Ovary (tissue), 9 donors: ENCODE results near the gene CELA3A. TPM values are rescaled to one million over a fixed set of nuclear protein-coding genes. Genes with fewer than 3 reads are reported as not detected.
"Not testable (repeated sequence)": the region's sequence is repeated elsewhere in the genome, so short reads cannot be mapped to it uniquely, and the experiment has no call there.

Experiments used
- DNase-seq, 5 donors: peaks; one replicate each; pipeline ENCODE4 v3.0.0-alpha.2; 2019 to 2020
- H3K27ac ChIP-seq, 2 donors: fragments of 200-600 bp; one replicate each; pipeline versions ENCODE4 v1.5.1 to v1.8.0; 2019 to 2022
- H3K27me3 ChIP-seq: fragments of 200-600 bp; one replicate; pipeline ENCODE4 v1.8.0; 2022
- H3K36me3 ChIP-seq: fragments of 200-600 bp; sonication (generic); one replicate; pipeline ENCODE4 v1.5.1; 2019
- H3K4me1 ChIP-seq: one replicate; pipeline ENCODE4 v1.8.1; 2013; ENCODE audit warnings: mild to moderate bottlenecking, moderate library complexity; ENCODE audit not compliant: insufficient read depth
- H3K4me3 ChIP-seq: fragments of 200-600 bp; sonication (generic); one replicate; pipeline ENCODE4 v1.5.1; 2017
- H3K9me3 ChIP-seq, 2 donors: fragments of 200-600 bp in 1 of 2; sonication (generic) in 1 of 2; one replicate each; pipeline versions ENCODE4 v1.5.1 to v1.8.1; 2013 to 2019; ENCODE audit warnings: mild to moderate bottlenecking in 1 of 2, moderate library complexity in 1 of 2
- WGBS, 3 donors: extraction: QIAGEN DNeasy Blood & Tissue Kit in 1 of 3; methylation state at CpG; one replicate each; pipeline versions ENCODE4 v1.1.5 to v1.1.7; 2013 to 2017; 5-methylcytosine and 5-hydroxymethylcytosine counted together
- intact Hi-C, 4 donors: fragments of 100-400 bp; cut with DNase I; formaldehyde crosslinking; loops; one replicate each; pipeline versions ENCODE4 v1.11.0 to v1.15.1; 2022 to 2023
- polyA plus RNA-seq, 2 donors: library from polyadenylated mRNA; stranded (reverse); fragments of 200-250 nt in 1 of 2; fragments of 350-450 nt in 1 of 2; fragmentation: Illumina TruSeq in 1 of 2; extraction: RNeasy Lipid Tissue Mini Kit (QIAGEN cat#74804) in 1 of 2; gene quantifications; one replicate each; pipeline ENCODE4 v1.2.3, GENCODE V29; 2013 to 2014
- total RNA-seq, 7 donors: library from RNA; depleted of rRNA in 2 of 7; stranded (reverse); fragments of >200 nt in 2 of 7; fragmentation: NEBNext Ultra II Directional in 3 of 7; extraction: Animal tissue kit (Norgen Biotek cat#: 25700) in 3 of 7; gene quantifications; one replicate each; pipeline versions ENCODE4 v1.1.0 to v1.2.4, GENCODE V29; 2016 to 2023
- donor health status: DM: no; HTN: no; CAD: no; lungs with moderate emphysema.
- donor health status: DM: no; HTN: no; CAD: no.
- donor health status: Bipolar disorder and iron deficiency.
- donor health status: DM: yes; HTN: yes; CAD: no.
- donor health status: DM: no; HTN: no; CAD: no.
- donor health status: DM: yes; HTN: yes; CAD: no.

Gene CELA3A
- total and polyA plus RNA-seq, 9 donors, result 0.12 to 25.4 (median 3.3) TPM; not detected in 4

DNA sequence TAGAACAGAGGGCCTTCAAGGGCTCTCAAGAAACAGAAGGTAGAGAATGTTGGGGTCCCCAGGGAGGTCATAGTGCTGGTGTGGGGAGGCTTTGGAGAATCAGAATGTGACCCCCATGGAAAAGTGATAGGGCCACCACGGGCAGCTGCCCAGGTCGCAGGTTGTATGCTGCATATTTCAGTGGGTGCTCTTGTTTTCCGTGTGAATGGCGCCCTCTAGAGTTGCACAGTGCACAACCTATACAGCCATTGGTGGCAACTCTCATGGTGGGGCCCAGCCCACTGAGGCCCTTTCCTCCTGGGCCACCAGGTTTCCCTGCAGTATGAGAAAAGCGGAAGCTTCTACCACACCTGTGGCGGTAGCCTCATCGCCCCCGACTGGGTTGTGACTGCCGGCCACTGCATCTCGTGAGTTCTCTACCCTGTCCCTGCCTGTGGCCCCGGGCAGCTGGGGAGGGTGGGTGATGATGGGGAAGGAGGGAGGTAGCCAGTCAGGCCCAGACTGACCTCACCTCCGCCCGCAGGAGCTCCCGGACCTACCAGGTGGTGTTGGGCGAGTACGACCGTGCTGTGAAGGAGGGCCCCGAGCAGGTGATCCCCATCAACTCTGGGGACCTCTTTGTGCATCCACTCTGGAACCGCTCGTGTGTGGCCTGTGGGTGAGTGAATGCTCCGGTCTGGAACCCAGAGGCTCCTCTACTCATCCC is 20.8 kb upstream of the CELA3A start:
- H3K27ac ChIP-seq, H3K27me3 ChIP-seq, H3K9me3 ChIP-seq, H3K36me3 ChIP-seq, H3K4me1 ChIP-seq, DNase-seq, H3K4me3 ChIP-seq, intact Hi-C loops: not testable (repeated sequence)
- WGBS, 3 donors, result 72 to 78% (median 75%) methylated on average over 15 to 19 of the region's 21 CpGs

DNA sequence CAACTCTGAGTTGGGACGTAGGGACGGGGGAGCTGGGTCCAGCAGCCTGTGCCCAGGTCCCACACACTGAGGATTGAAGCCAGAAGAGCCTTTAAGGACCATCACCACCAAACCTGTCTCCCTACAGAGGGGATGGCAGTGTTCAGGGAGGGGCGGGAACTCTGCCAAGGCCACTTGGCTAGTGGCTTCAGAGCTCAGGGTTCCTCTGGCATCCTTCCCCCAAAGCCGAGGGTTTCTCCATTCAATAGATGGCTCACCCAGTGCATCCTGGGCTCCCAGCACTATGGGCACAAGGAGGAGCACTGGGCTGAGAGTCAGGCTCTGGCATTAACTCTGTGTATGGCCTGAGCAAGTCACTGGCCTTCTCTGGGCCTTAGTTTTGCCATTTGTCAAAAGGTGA is 20.2 kb upstream of the CELA3A start:
- intact Hi-C loops, H3K9me3 ChIP-seq, DNase-seq, H3K27ac ChIP-seq, H3K4me1 ChIP-seq, H3K36me3 ChIP-seq, H3K27me3 ChIP-seq, H3K4me3 ChIP-seq: not testable (repeated sequence)
- WGBS, 3 donors, result 57 to 79% (median 74%) methylated on average over 1 to 2 of the region's 4 CpGs

DNA sequence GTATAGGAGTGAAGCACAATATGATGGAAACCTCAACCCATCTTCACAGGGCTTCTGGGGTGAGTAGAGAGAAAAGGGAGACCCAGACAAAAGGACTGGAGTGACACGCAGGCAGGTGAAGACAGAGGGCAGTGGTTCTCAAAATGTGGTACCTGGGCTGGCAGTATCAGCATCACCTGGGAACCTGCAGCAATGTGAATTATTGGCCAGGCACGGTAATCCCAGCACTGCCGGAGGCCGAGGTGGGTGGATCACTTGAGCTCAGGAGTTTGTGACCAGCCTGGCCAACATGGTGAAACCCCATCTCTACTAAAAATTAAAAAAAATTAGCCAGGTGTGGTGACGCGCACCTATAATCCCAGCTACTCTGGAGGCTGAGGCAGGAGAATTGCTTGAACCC is 19.3 kb upstream of the CELA3A start:
- H3K27me3 ChIP-seq, H3K9me3 ChIP-seq: not testable (repeated sequence)
- 71 to 77% (median 76%) methylated on average over 6 of the region's 6 CpGs for WGBS, 3 donors

DNA sequence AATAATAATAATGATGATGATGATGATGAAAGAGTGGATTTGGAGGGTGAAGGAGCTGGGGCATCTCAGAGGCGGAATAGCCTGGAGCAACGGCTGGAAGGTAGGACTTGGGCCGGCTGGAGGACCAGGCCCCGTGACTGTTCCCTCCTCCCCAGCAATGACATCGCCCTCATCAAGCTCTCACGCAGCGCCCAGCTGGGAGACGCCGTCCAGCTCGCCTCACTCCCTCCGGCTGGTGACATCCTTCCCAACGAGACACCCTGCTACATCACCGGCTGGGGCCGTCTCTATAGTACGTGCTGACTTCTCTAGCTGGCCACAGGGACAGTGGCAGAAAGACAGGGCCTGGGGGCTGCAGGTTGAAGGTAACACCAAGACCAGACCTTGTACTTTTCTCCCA is 17.9 kb upstream of the CELA3A start:
- H3K36me3 ChIP-seq, H3K4me3 ChIP-seq, H3K4me1 ChIP-seq, H3K9me3 ChIP-seq, H3K27ac ChIP-seq, DNase-seq, H3K27me3 ChIP-seq, intact Hi-C loops: not testable (repeated sequence)
- WGBS, 3 donors, result 70 to 75% (median 73%) methylated on average over 7 to 9 of the region's 15 CpGs

More for the DNA sequence above, 19.3 kb upstream of the CELA3A start:
- H3K27ac ChIP-seq, H3K36me3 ChIP-seq, intact Hi-C loops, H3K4me1 ChIP-seq, DNase-seq, H3K4me3 ChIP-seq: not testable (repeated sequence)

DNA sequence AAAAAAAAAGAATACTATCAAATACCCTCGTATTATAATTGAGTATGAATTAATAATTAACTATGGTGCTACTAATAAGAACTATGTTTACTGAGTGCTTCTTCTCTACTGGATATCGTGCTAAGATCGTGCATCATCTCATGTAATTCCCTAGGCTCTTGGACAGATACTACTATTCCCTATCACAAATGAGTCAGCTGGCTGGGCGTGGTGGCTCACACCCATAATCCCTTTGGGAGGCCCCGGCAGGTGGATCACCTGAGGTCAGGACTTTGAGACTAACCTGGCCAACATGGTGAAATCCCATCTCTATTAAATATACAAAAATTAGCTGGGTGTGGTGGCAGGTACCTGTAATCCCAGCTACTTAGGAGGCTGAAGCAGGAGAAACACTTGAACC is 15.6 kb upstream of the CELA3A start:
- H3K4me1 ChIP-seq, DNase-seq, H3K36me3 ChIP-seq, H3K9me3 ChIP-seq, intact Hi-C loops, H3K27me3 ChIP-seq, H3K27ac ChIP-seq, H3K4me3 ChIP-seq: not testable (repeated sequence)
- 50 to 60% (median 50%) methylated on average over 2 to 3 of the region's 5 CpGs for WGBS, 3 donors

DNA sequence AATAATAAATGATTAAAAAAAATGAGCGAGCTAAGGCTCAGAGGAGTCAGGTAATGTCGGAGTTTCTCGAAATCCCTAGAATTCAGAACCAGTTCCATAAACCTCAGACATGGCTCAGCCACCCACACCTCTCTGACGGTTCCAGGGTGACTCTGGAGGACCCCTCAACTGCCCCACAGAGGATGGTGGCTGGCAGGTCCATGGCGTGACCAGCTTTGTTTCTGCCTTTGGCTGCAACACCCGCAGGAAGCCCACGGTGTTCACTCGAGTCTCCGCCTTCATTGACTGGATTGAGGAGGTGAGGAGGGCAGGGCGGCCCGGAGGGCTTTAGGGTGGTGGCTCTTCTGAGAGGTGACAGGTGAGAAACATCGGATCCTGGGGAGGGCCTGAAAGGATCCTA is 15.1 kb upstream of the CELA3A start:
- intact Hi-C loops, H3K9me3 ChIP-seq, H3K4me3 ChIP-seq, H3K27ac ChIP-seq, H3K36me3 ChIP-seq, H3K27me3 ChIP-seq, DNase-seq, H3K4me1 ChIP-seq: not testable (repeated sequence)
- 79 to 83% (median 82%) methylated on average over 8 to 11 of the region's 12 CpGs for WGBS, 3 donors

DNA sequence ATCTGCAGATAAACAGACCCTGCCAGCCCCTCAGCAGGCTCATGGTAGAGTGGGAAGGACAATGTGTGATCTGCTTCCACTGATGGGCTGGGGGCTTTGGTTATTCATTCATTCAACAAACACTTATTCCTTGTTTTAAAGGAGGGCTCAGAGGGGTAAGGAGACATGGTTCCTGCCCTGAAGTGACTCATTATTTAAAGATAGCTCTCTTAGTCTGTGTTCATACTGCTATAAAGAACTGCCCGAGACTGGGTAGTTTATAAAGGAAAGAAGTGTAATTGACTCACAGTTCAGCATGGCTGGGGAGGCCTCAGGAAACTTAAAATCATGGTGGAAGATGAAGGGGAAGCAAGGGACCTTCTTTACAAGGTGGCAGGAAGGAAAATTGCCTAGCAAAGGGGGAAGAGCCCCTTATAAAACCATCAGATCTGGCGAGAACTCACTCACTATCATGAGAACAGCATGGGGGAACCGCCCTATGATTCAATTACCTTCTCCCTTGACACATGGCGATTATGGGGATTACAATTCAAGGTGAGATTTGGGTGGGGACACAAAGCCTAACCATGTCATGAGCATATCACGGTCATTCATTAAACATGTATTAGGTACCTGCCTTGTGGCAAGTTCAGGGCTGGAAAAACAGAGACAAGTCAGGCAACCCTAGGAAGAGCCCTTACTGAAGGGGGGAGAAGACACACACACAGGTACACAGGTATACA is 11.6 kb upstream of the CELA3A start:
- DNase-seq, H3K9me3 ChIP-seq, H3K4me3 ChIP-seq, H3K27me3 ChIP-seq, H3K27ac ChIP-seq, H3K36me3 ChIP-seq, H3K4me1 ChIP-seq, intact Hi-C loops: not testable (repeated sequence)
- WGBS, 3 donors, result 59 to 77% (median 59%) methylated on average over 2 to 3 of the region's 5 CpGs

DNA sequence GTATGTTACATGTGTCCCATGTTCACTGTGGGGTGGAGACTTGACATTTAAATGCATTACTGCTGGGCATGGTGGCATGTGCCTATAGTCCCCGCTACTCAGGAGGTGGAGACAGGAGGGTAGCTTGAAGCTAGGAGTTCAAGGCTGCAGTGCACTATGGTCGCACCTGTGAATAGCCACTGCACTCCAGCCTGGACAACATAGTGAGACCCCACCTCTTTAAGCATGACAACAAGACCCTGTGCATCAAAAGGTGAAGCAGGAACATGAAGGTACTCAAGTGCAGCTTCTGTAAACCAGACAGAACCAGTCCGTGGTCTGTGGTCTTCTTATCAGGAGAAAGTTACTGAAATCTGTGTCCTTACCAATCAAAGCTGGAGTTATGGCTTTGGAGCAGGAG is 9.3 kb upstream of the CELA3A start:
- H3K27me3 ChIP-seq, H3K4me3 ChIP-seq, intact Hi-C loops, H3K9me3 ChIP-seq, H3K4me1 ChIP-seq, DNase-seq, H3K27ac ChIP-seq, H3K36me3 ChIP-seq: not testable (repeated sequence)
- 62 to 69% (median 67%) methylated on average over 3 of the region's 3 CpGs for WGBS, 3 donors

DNA sequence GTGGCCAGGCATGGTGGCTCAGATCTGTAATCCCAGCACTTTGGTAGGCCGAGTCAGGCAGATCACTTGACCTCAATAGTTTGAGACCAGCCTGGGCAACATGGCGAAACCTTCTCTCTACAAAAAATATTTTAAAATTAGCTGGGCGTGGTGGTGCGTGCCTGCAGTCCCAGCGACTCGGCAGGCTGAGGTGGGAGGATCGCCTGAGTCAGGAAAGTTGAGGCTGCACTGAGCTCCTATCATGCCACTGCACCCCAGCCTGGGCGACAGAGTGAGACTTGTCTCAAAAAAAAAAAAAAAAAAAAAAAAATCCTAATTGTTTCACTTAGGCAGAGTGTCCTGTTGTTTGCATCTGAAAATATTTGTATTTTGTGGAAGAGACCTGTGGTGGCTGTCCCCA is 6.7 kb upstream of the CELA3A start:
- H3K9me3 ChIP-seq, H3K4me1 ChIP-seq, H3K27ac ChIP-seq, H3K4me3 ChIP-seq, intact Hi-C loops, H3K27me3 ChIP-seq, H3K36me3 ChIP-seq, DNase-seq: not testable (repeated sequence)
- WGBS, 3 donors, result 94 to 95% (median 95%) methylated on average over 8 of the region's 8 CpGs

DNA sequence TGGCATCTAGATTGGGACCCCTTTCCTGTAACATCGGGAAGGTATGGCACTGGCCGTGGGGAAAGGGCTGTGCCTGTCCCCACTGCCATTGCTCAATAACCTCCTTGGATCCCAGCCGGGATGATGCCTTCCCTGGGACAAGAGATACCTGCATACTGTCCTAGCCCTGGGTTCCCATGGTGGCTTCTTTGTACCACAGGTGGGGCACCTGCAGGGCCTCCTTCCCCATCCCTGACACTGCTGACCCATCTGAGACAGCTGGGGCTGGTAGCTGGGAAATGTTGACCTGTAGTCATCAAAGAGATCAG is 4.8 kb upstream of the CELA3A start:
- WGBS, 3 donors, result 51 to 68% (median 53%) methylated on average over 3 of the region's 3 CpGs
- H3K27ac ChIP-seq, H3K4me3 ChIP-seq, intact Hi-C loops, H3K36me3 ChIP-seq, DNase-seq, H3K4me1 ChIP-seq, H3K9me3 ChIP-seq, H3K27me3 ChIP-seq: not testable (repeated sequence)

DNA sequence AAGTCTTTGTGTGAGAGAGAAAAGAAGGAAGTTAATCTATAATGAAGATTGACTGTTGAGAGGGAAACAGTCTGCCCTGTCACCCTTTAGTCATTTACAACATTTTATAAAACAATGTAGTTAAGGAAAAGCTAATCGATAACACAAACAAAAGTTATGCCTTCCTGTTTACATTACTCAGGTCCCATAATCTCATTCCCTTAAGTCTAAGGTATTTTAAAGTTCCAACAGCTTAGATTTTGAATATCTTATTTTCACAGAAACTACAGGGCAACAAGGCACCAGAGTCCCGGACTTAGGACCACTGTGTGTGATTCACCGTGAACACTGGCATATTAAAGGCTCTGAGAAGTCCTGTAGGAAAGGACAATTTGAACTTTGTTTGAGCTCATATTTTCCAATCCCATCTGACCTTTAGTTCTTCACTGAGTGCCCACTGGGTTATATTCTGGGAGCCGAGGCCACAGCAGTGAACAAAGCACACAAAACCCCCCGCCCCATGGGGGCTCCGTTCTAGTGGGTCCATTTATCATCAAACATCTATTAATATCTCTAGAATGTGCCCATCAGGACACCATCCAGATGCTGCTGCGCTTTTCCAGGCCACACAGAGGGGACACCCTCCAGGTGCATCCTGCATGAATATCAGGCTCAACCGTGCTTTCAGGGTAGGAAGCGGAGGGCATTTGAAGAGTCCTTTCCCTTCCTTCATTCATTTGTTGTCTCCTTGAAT is 3.4 kb upstream of the CELA3A start:
- H3K9me3 ChIP-seq, H3K27me3 ChIP-seq, H3K4me3 ChIP-seq, H3K27ac ChIP-seq, DNase-seq, H3K36me3 ChIP-seq, H3K4me1 ChIP-seq, intact Hi-C loops: not testable (repeated sequence)
- WGBS, 3 donors, result 66 to 84% (median 74%) methylated on average over 9 of the region's 9 CpGs
